NCI-H1092 (cell line): ENCODE results near the gene FLT3.

ENCODE experiments used
- DNase-seq: peaks from one replicate; lab custom pipeline; 2025; lab: John Stamatoyannopoulos, UW

Gene FLT3

GRCh38 chr13:27960362-27961226, 139.8 kb downstream of the FLT3 start:
- peak; percentile 79 for DNase-seq

DNA sequence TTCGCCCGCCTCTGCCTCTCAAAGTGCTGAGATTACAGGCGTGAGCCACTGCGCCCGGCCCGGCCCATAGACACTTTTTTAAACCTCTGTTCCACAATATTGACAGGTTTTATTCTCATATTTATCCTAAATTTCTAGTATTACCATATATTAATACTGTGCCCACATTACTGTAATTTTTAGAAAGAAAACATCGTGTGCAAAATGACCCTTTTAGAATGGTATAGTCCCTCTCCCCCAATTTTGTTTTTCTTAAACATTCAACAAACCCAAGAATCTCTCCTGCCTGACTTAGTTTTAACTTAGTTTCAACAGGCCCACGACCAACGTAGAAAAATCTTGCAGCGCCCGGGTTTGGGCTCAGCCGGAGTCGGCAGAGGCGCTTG, 140.4 kb downstream of the FLT3 start:
- DNase-seq, result no peak

GRCh38 chr13:27956576-27957300, 143.6 kb downstream of the FLT3 start:
- no peak for DNase-seq

DNA sequence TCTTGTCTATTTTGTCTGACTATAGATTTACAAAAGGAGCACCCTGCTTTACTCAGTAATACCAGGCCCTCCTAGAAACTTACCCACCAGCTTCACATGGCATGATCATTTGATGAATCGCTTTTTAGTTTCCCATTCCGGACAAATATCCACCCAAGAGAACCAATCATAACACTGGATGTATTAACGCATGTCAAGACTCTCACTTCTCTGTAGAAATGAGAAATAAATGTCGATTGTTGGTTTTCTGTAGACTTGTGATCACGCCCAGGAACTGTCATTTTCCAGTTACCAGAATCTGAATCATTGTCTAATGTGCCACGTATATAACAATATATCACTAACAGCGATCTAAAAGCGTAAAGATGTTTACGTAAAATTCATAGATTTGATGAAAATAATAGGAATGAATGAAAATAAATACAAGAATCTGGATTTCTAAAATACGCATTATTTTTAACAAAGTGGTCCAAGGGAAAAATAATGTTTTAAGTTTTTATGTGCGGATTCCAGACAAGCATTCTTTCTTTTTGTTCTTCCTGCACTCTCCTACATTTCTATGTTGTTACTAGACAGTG, 145.3 kb downstream of the FLT3 start:
- no peak for DNase-seq

- no peak for DNase-seq
Observed at GRCh38 chr13:27954406-27954851, 145.9 kb downstream of the FLT3 start.

DNA sequence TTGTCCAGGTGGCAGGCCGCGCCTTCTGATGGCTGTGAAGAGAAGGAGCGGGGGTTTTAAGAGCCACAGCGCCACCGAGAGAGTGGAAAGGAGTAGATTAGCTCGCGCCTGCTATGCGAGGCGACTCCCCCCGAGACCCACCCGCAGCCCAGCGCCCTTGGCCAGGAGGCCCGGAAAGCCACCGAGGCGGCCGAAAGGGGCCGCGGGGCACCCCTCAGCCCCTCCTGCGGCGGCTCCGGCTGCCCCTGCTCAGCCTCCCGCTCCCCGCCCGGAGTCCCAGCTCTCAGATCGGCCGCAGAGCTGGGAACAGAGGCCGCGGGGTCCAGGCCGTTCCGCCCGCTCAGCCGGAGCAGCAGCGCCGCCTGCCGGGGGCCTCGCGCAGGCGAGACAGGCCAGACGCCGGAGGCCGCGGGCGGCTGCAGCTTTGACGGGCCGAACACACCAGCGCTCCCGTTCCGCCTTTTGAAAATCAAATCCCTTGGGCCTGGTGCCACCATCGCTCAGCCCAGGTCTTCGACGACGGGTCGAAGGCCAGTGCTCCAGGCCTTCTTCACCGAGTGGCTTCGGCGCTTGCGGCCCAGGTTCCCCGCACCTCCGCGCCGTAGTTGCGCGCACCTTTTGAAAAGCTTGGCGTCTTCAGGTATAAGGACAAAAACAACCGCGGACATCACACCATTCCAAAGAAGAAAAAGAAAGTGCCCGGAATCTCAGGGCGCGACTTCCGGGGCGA, 146.5 kb downstream of the FLT3 start:
- peak; percentile 76 for DNase-seq
